Right lobe of liver (tissue), 6 donors: Measurements from ENCODE around the gene FMN1. TPM values are rescaled to one million over a fixed set of nuclear protein-coding genes. Genes with fewer than 3 reads are reported as not detected.

Experiments
- ATAC-seq, 4 donors: fragments of 200-7000 bp; cut with Tn5 transposase; one replicate each; pipeline ENCODE4 v1.9.1; 2020; ENCODE audit warnings: mild to moderate bottlenecking in 4 of 4, moderate library complexity in 4 of 4
- DNase-seq, 3 donors: peaks; one replicate each; pipeline ENCODE4 v3.0.0-alpha.2; 2020
- H3K27ac ChIP-seq, 3 donors: fragments of 200-600 bp; one replicate each; pipeline ENCODE4 v1.8.0; 2022
- H3K27me3 ChIP-seq, 2 donors: fragments of 200-600 bp; one replicate each; pipeline ENCODE4 v1.8.0; 2022
- H3K36me3 ChIP-seq, 4 donors: fragments of 200-600 bp; sonication (generic) in 1 of 4; one replicate each; pipeline versions ENCODE4 v1.5.1 to v1.8.0; 2017 to 2022; ENCODE audit warnings: control low read depth in 1 of 4
- H3K4me1 ChIP-seq, 4 donors: fragments of 200-600 bp; sonication (generic) in 1 of 4; one replicate each; pipeline versions ENCODE4 v1.5.1 to v1.8.0; 2017 to 2022; ENCODE audit warnings: control low read depth in 1 of 4
- H3K4me3 ChIP-seq, 3 donors: fragments of 200-600 bp; one replicate each; pipeline ENCODE4 v1.8.0; 2022
- H3K9me3 ChIP-seq, 4 donors: fragments of 200-600 bp; sonication (generic) in 1 of 4; one replicate each; pipeline versions ENCODE4 v1.5.1 to v1.8.0; 2017 to 2022; ENCODE audit warnings: control low read depth in 1 of 4
- POLR2A ChIP-seq: fragments of 450-650 bp; IDR thresholded peaks from one replicate; pipeline ENCODE4 v1.6.1; 2017; ENCODE audit warnings: antibody characterized with exemption, mild to moderate bottlenecking
- WGBS: methylation state at CpG from one replicate; pipeline ENCODE4 v1.1.6; 2018; ENCODE audit warnings: low coverage, low lambda C conversion rate; ENCODE audit not compliant: insufficient coverage; ENCODE audit errors: missing lambda C conversion rate; 5-methylcytosine and 5-hydroxymethylcytosine counted together
- intact Hi-C, 2 donors: fragments of 100-400 bp; cut with DNase I; formaldehyde crosslinking; loops; one replicate each; pipeline versions ENCODE4 v1.11.2 to v1.14.1; 2022
- total RNA-seq, 6 experiments: library from RNA; depleted of rRNA in 2 of 6; stranded (reverse); fragments of >200 nt in 2 of 6; fragmentation: NEBNext Ultra II Directional in 3 of 6; extraction: Animal tissue kit (Norgen Biotek cat#: 25700) in 3 of 6; gene quantifications; one replicate each; pipeline versions ENCODE4 v1.1.0 to v1.2.4, GENCODE V29; 2016 to 2023
- TF ChIP-seq, protein P1 (sequence below), 4 donors: fragments of 200-600 bp in 3 of 4; fragments of 450-650 bp in 1 of 4; IDR thresholded peaks; one replicate each; pipeline versions ENCODE4 v1.5.1 to v1.8.0; 2016 to 2022; ENCODE audit warnings: antibody characterized with exemption in 4 of 4, mild to moderate bottlenecking in 2 of 4
- donor health status: DM: no; HTN: yes; CAD: no.
- donor health status: DM: no; HTN: no; CAD: no.
- donor health status: DM: no; HTN: no; CAD: no.
- donor health status: DM: no; HTN: yes; CAD: no.
- donor health status: DM: no; HTN: yes; CAD: no.

Gene FMN1
- total RNA-seq, 6 experiments from 2014 or later = 1.1 to 6.8 (median 3.1) TPM

DNA sequence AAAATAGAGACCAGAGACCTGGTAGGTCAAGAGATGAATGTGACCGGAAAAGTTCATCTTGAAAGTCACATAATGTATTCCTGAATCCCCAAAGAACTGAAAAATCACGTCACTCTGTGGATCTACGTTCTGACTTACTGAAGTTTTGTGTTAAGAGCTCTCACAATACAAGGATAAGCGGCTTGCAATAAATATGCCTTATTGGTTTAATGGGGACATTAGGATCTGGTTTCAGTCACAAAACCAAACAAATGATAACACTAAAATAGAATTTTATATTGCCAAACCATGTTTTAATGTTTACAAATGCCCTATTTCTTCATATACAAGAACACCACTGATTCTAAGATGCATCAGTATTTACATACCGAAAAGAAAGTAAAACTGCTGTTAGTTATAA, 164.2 kb downstream of the FMN1 start:
- no peaks in the 10 kb centered on the region for H3K36me3 ChIP-seq
- H3K4me3 ChIP-seq = no peak overlapping the region
- WGBS = 68% methylated on average over 5 of the region's 5 CpGs
- DNase-seq (no peak), ATAC-seq (no peak)
- no peaks in the 10 kb centered on the region for H3K27me3 ChIP-seq
- intact Hi-C loops = no loop called here
- H3K9me3 ChIP-seq = no peaks in the 10 kb centered on the region
- H3K27ac ChIP-seq = no peak overlapping the region
- no peaks in the 10 kb centered on the region for H3K4me1 ChIP-seq
- TF ChIP-seq, protein P1, sequence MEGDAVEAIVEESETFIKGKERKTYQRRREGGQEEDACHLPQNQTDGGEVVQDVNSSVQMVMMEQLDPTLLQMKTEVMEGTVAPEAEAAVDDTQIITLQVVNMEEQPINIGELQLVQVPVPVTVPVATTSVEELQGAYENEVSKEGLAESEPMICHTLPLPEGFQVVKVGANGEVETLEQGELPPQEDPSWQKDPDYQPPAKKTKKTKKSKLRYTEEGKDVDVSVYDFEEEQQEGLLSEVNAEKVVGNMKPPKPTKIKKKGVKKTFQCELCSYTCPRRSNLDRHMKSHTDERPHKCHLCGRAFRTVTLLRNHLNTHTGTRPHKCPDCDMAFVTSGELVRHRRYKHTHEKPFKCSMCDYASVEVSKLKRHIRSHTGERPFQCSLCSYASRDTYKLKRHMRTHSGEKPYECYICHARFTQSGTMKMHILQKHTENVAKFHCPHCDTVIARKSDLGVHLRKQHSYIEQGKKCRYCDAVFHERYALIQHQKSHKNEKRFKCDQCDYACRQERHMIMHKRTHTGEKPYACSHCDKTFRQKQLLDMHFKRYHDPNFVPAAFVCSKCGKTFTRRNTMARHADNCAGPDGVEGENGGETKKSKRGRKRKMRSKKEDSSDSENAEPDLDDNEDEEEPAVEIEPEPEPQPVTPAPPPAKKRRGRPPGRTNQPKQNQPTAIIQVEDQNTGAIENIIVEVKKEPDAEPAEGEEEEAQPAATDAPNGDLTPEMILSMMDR (IDR thresholded peaks at IDR 0.05) = no peak
- no peak for TF ChIP-seq POLR2A

DNA sequence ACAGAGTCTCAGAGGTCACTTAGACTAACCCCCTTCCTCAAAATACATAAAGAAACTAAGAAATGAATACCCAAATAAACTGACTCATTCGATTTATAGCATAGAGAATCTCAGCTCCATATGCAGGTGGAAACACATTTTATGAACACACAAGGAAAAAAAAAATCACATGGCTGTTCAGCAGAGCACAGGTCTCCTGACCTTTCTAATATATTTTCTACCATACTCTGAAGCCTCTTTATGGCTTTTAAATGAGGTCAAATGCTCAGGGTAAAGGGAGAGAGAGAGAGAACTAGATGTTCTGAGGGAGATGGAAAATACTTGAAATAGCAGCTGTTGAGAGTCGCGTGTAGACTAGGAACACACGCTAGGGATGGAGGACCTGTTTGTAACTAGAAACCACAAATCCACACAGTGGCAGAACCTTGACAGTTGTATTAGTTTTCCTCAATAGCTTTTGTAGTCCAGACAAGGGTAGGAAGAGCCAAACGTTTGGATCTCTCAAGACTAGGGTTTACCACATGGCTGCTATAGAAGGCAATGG, 165.3 kb downstream of the FMN1 start:
- no peaks in the 10 kb centered on the region for H3K27me3 ChIP-seq
- no peak overlapping the region for H3K27ac ChIP-seq
- H3K9me3 ChIP-seq = no peaks in the 10 kb centered on the region
- no peaks in the 10 kb centered on the region for H3K36me3 ChIP-seq
- no peak for TF ChIP-seq POLR2A
- TF ChIP-seq, protein P1 (IDR thresholded peaks at IDR 0.05) = no peak
- intact Hi-C loops = no loop called here
- no peak overlapping the region for H3K4me3 ChIP-seq
- ATAC-seq (no peak), DNase-seq (no peak)
- no peaks in the 10 kb centered on the region for H3K4me1 ChIP-seq
- WGBS = 52% methylated on average over 5 of the region's 5 CpGs

DNA sequence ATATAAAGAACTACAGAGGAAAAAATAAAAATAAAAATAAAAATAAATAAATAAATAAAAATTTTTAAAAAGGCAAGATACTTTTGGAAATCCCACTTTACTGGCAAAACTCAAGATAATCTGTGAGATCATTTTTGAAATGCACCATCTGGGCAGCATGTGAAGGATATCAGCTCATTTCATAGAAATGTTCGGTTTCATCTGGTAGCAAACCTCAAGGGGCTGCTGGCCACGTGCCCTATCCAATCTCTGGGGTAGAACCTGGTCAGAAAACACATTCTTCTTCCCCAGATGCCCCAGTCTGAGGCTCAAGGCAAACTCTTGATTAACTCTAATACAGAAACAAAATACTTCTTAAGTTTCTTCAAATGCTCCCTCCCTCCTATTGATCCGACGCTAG, 166.0 kb downstream of the FMN1 start:
- intact Hi-C loops = no loop called here
- WGBS = 74% methylated on average over 4 of the region's 4 CpGs
- TF ChIP-seq POLR2A = no peak
- TF ChIP-seq, protein P1 (IDR thresholded peaks at IDR 0.05) = no peak
- ATAC-seq (no peak), DNase-seq (no peak)
- Histone ChIP-seq H3K36me3 (no peaks in the 10 kb centered on the region), H3K4me1 (no peaks in the 10 kb centered on the region), H3K27me3 (no peaks in the 10 kb centered on the region), H3K4me3 (no peak overlapping the region), H3K27ac (no peak overlapping the region), H3K9me3 (no peaks in the 10 kb centered on the region)

DNA sequence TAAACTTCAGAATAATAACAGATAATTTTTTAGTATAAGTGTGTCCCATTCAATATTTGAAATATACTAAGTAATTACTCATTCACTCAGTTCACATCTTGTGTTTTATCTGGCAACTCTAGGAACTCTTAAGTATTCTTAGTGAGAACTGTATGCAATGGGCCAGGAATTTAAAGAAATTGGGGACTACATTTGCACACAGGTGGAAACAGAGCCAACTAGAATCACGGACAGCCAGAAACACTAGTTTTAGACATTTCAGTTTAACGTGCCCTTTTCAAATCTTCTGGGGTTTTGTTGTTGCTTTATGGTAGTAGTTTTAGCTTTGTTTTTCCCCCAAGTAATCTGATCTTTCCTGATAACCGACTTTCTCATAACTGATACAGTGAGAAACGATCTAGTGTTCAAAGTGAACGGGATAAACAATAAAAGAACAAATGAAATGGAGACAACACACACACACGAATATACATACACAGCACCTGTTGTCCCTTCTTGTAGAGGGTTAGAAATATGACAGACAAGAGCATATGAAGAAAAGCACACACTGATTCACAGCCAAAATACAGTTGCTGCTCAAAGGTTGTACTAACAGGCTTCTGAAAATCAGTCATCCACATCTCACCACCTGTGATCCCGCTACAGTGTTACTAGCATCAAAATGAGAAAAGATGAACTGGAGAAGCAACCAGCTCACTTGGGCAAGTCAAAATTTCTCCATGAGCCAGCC, 167.0 kb downstream of the FMN1 start:
- no peak for TF ChIP-seq POLR2A
- TF ChIP-seq, protein P1 (IDR thresholded peaks at IDR 0.05) = no peak
- no peak overlapping the region for H3K27ac ChIP-seq
- intact Hi-C loops = no loop called here
- DNase-seq (no peak), ATAC-seq (no peak)
- 59% methylated on average over 6 of the region's 7 CpGs for WGBS
- no peaks in the 10 kb centered on the region for H3K4me1 ChIP-seq
- H3K4me3 ChIP-seq = no peak overlapping the region
- H3K36me3 ChIP-seq = no peaks in the 10 kb centered on the region
- no peaks in the 10 kb centered on the region for H3K9me3 ChIP-seq
- H3K27me3 ChIP-seq = no peaks in the 10 kb centered on the region
